Fibroblast of pulmonary artery (primary cell): ENCODE results near the gene SNX25.
A peak's percentile ranks its signal among the peaks of the same experiment; 100 is the strongest.

Experiments
- DNase-seq: peaks from one replicate; pipeline ENCODE4 v3.0.0-alpha.2; 2010; ENCODE audit warnings: low read depth
- H3K4me3 ChIP-seq: replicated peaks from 2 replicates; pipeline ENCODE4 v1.5.1; 2011; ENCODE audit warnings: low read depth, mild to moderate bottlenecking, control low read depth, low read length, moderate library complexity
- CTCF ChIP-seq: IDR thresholded peaks from 2 replicates; pipeline ENCODE4 v1.5.1; 2011; ENCODE audit warnings: mild to moderate bottlenecking, control low read depth, low read length, inconsistent platforms; ENCODE audit errors: missing control alignments

Gene SNX25

GRCh38 chr4:185363251-185363650 is 153.9 kb downstream of the SNX25 start:
- no peak for DNase-seq
- no peak for TF ChIP-seq CTCF
- H3K4me3 ChIP-seq = no peak overlapping the region

- H3K4me3 ChIP-seq = no peak overlapping the region
- no peak for DNase-seq
- TF ChIP-seq CTCF = no peak
Observed at GRCh38 chr4:185364886-185365285, 155.5 kb downstream of the SNX25 start.

DNA sequence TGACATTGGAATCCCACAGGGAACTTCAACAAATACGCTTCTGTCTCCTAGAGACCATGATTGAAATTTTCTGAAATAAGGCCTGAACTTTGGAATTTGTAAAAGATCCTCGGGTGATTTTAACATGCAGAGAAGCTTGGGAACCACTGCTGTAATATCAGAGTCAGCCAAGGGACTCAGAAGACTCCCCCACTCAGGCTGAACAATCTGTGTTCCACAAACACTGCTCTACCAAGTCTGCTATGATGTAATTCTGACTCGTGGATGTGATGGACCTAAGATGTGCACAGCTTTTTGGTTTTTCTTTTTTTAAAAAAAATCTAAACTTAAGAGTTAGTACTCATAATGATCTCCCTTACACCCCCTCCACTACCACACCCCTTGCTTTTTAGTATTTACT is 160.3 kb downstream of the SNX25 start:
- peak; percentile 26 for DNase-seq
- no peak for TF ChIP-seq CTCF
- H3K4me3 ChIP-seq = no peak overlapping the region

- TF ChIP-seq CTCF = no peak
- DNase-seq = no peak
- no peak overlapping the region for H3K4me3 ChIP-seq
Observed at GRCh38 chr4:185370268-185370949, 161.0 kb downstream of the SNX25 start.

DNA sequence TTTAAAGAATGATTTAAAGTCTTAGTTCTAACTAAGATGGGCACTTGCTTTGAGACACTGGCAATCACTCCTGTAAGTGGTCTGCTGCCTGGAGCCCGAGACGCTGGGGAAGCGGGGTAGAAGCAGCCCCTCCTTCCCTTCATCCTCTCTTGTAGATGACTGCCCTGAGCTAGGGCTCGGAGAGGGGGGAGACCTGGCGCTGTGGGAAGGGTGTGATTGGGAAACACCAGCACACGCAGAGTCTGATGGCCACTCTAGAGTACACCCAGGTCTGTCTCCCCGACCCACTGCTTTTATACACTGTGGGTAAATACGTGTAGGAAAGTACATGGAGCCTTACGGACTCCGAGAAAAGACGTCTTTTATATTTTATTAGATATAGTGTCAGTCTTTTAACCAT is 162.3 kb downstream of the SNX25 start:
- no peak for TF ChIP-seq CTCF
- no peak for DNase-seq
- H3K4me3 ChIP-seq = no peak overlapping the region

DNA sequence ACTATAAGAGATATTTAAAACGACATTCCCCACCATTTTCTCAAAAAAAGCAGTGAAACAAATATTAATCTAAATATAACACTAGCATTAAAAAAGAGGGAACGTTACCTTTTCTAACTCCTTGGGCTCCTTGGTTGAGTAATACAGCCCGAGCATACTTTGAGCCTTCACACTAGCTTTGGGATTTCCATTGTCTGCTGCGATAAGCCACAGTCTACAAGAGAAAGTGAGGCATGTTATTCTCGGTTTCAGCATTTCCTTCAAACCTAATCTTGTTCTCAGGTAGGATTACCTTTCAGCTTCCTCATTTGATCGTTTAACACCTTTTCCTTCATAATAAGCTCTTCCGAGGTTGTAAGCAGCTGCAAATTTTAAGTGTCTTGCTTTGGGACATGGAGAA is 164.6 kb downstream of the SNX25 start:
- TF ChIP-seq CTCF = no peak
- no peak for DNase-seq
- no peak overlapping the region for H3K4me3 ChIP-seq

DNA sequence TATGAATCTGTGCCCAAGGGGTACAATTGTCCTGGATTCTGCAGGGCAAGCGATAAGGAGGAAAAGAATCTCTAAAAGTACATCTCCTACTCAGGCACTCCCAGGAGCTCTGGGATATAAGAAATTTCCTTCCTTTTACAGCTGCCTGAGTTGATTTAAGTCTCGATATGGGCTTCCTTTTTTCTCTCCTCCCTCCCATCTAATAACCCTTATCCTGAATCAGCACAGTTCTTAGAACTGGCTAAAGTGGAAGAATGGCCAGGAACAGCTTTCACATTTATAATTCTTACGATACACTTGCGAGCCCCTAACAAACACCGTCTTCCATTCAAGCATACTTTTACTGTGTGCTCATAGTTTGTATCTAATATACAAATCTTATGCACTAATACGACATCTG is 165.2 kb downstream of the SNX25 start:
- no peak for TF ChIP-seq CTCF
- no peak overlapping the region for H3K4me3 ChIP-seq
- no peak for DNase-seq
